Mucosa of stomach (tissue), 1 donor: ENCODE data around the gene CNTFR.

Experiments
- H3K27me3 ChIP-seq: one replicate; pipeline ENCODE4 v1.7.0; 2013; ENCODE audit warnings: mild to moderate bottlenecking, low read length; ENCODE audit not compliant: control insufficient read depth, insufficient read depth
- H3K36me3 ChIP-seq: one replicate; pipeline ENCODE4 v1.7.0; 2013; ENCODE audit warnings: low read length; ENCODE audit not compliant: control insufficient read depth, insufficient read depth
- H3K4me1 ChIP-seq: one replicate; pipeline ENCODE4 v1.7.0; 2013; ENCODE audit warnings: mild to moderate bottlenecking, low read length; ENCODE audit not compliant: control insufficient read depth, insufficient read depth
- H3K4me3 ChIP-seq: one replicate; pipeline ENCODE4 v1.7.0; 2013; ENCODE audit warnings: low read length
- H3K9ac ChIP-seq: one replicate; pipeline ENCODE4 v1.7.0; 2013; ENCODE audit warnings: mild to moderate bottlenecking, low read length, moderate library complexity
- H3K9me3 ChIP-seq: one replicate; pipeline ENCODE4 v1.7.0; 2013; ENCODE audit warnings: mild to moderate bottlenecking, low read length, moderate library complexity; ENCODE audit not compliant: control insufficient read depth
- donor health status: Pancreatic carcinoma.

Gene CNTFR

DNA sequence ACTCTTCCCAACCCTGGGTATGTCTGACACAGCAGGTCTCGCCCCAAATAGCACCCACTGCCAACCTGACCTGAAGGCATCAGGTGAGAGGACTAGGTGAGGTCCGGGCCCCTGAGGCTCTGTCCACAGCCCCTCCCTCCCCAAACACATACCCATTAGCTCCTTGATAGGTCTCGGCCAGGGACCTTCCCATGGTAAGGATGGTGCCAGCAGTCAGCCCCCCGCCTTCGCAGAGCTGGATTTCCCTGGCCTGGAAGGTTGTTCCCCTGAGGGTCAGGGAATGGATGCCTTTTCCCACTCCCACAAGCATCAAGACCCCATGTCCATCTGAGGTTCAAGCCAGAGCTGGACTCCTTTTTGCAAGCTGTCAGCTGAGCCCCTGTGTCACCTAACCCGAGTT lies 69.4 kb downstream of the CNTFR start:
- H3K36me3 ChIP-seq, result no peaks in the 10 kb centered on the region
- H3K4me3 ChIP-seq, result no peak overlapping the region
- no peak overlapping the region for H3K9ac ChIP-seq
- H3K4me1 ChIP-seq, result peaks cover 11% of the 10 kb centered on the region
- no peaks in the 10 kb centered on the region for H3K9me3 ChIP-seq
- peaks cover 21% of the 10 kb centered on the region for H3K27me3 ChIP-seq

DNA sequence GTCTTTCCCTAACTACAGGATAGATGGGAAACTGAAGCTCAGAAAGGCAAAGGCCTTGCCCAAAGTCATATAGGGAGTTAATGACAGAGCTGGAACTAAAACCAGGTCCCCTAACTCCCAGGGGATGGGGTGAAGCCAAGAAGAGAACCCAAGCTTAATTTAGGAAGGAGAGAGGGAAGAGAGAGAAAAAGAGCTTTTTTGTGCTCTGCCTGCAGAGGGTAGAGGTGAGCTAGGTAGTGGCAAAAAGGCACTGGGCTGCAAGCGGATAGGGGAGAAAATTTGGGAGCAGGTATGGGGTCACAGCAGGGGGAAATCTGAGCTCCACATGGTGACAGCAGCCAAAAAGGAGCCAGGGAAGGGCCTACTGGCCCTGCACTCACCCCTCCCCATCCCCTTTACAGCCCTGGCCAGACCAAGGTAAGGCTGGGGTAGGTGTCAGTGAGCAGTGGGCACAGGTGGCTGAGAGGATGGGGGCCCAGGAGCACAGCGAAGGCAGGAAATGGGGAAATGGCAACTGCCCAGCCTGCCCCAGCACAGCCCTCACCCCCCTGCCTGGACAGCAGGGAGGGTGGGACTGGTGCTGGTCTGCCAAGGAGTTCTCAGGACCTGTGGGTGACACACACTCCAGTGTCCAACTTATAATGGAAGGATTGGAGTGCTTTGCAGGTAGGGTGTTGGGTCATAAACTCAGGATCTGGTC lies 70.1 kb downstream of the CNTFR start:
- Histone ChIP-seq H3K36me3 (no peaks in the 10 kb centered on the region), H3K4me3 (no peak overlapping the region), H3K27me3 (peaks cover 14% of the 10 kb centered on the region), H3K4me1 (peaks cover 11% of the 10 kb centered on the region), H3K9me3 (no peaks in the 10 kb centered on the region), H3K9ac (no peak overlapping the region)

DNA sequence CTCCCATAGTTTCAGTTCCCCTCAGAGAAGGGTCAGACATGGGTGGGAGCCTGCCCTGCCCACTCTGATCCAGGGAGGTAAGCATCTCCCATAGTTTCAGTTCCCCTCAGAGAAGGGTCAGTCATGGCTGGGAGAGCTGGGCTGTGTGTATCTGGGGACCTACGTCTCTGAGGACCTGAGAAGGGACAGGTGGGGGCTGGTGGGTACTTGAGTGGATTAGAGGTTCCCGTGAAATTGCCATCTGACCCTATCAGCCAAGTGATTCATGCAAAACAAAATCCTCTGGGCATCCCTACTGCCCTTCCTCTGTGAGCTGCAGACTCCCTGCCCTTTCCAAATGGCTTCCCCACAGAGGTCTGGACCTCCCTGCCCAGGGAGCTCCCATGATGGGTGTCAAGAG lies 70.6 kb downstream of the CNTFR start:
- H3K4me1 ChIP-seq, result peaks cover 12% of the 10 kb centered on the region
- H3K4me3 ChIP-seq, result no peak overlapping the region
- no peak overlapping the region for H3K9ac ChIP-seq
- H3K36me3 ChIP-seq, result no peaks in the 10 kb centered on the region
- H3K27me3 ChIP-seq, result peaks cover 13% of the 10 kb centered on the region
- H3K9me3 ChIP-seq, result no peaks in the 10 kb centered on the region

DNA sequence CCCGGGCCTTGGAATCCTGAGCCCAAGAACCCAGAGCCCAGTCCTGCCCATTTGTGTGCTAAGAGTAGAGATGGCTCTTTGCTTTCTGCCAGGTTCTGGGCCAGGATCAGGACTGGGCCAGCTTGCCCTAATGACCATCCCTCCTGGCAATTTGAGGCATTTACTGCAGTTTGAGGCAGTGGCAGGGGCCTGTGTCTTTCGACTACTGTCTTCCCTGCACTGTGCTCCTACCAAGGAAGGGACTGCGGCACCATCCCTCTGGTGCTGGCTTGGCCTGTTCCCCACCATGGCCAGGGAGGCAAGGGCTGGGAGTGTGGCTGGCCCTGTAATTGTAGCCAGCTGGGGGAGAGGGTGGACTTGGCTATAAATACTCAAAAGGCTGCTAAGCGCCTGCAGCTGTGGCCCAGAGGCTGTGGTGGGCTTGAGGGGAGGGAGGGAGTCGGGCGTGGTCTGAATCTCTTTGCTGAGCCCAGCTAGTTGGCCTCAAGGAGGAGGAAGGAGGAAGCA lies 71.4 kb downstream of the CNTFR start:
- Histone ChIP-seq H3K9ac (no peak overlapping the region), H3K4me1 (peaks cover 14% of the 10 kb centered on the region), H3K4me3 (no peak overlapping the region), H3K36me3 (no peaks in the 10 kb centered on the region), H3K27me3 (peaks cover 13% of the 10 kb centered on the region), H3K9me3 (no peaks in the 10 kb centered on the region)

DNA sequence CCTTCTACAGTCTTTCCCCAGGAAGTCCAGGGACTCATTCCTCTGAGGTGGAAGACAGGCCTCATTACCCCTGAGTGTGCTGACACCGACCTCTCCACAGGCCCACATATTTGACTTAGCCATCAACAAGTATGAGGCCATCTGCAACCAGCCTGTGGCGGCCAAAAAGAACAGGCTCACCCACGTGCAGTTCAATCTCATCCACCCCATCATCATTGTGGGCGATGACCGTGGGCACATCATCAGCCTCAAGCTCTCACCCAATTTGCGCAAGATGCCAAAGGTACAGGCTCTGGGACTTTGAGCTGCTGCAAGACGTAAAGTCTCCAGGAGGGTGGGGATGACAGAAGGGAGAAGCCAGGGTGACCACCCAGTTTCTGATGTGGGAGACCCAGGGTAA lies 72.3 kb downstream of the CNTFR start:
- no peaks in the 10 kb centered on the region for H3K36me3 ChIP-seq
- peaks cover 9% of the 10 kb centered on the region for H3K4me1 ChIP-seq
- H3K27me3 ChIP-seq, result peaks cover 9% of the 10 kb centered on the region
- H3K9me3 ChIP-seq, result no peaks in the 10 kb centered on the region
- H3K9ac ChIP-seq, result no peak overlapping the region
- H3K4me3 ChIP-seq, result no peak overlapping the region

DNA sequence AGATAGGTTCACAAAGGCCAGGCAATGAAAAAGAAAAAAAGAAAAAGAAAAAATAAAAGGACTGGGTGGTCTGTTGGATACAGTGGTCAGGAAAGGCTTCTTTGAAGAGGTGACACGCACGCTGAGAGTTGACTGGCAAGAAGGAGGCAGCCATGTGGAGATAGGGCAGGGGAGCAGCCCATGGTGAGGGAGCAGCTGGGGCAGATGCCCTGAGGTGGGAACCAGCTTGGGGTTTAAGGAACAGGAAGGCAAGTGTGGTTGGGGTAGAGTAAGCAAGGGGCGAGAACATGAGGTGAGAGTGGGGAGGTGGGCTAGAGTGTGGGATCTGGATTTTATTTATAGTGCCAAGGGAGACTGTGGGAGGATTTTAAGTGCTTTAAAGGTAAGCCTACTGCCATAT lies 73.6 kb downstream of the CNTFR start:
- Histone ChIP-seq H3K9ac (no peak overlapping the region), H3K36me3 (no peaks in the 10 kb centered on the region), H3K4me1 (peaks cover 9% of the 10 kb centered on the region)

DNA sequence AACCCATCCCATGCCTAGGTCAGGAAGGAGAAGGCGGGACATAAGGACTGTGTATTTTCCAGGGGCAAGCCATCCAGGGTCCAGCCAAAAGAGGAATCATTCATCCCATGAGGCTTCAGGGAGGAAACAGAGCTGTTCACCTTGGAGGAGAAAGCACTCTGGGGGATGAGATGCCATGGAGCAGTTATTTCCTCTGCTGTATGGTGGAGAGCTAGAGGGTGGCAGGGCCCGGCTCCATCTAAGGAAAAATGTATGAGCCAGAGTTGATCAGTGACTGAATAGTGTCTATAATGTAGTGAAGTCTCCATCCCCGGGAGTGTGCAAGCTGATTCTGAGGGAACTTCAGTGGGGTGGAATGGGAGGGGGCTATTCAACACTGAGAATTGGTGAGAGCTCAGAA lies 74.7 kb downstream of the CNTFR start:
- no peak overlapping the region for H3K4me3 ChIP-seq
- H3K4me1 ChIP-seq, result peaks cover 9% of the 10 kb centered on the region
- no peaks in the 10 kb centered on the region for H3K27me3 ChIP-seq
- no peaks in the 10 kb centered on the region for H3K9me3 ChIP-seq
- H3K9ac ChIP-seq, result no peak overlapping the region
- no peaks in the 10 kb centered on the region for H3K36me3 ChIP-seq

More for the DNA sequence above, 73.6 kb downstream of the CNTFR start:
- Histone ChIP-seq H3K4me3 (no peak overlapping the region), H3K9me3 (no peaks in the 10 kb centered on the region), H3K27me3 (no peaks in the 10 kb centered on the region)

DNA sequence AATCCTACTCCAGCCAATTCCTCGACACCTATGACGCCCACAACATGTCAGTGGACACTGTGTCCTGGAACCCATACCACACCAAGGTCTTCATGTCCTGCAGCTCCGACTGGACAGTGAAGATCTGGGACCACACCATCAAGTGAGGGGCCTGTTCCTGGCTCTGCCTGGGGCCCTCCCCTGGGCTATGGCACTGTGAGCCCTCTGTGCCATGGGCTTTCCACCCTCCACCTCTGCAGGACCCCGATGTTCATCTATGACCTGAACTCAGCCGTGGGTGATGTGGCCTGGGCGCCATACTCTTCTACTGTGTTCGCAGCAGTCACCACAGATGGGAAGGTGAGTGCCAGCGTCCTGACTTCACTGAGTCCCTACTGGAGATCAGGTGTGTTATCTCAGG lies 75.1 kb downstream of the CNTFR start:
- H3K36me3 ChIP-seq, result no peaks in the 10 kb centered on the region
- no peak overlapping the region for H3K4me3 ChIP-seq
- no peaks in the 10 kb centered on the region for H3K9me3 ChIP-seq
- no peaks in the 10 kb centered on the region for H3K27me3 ChIP-seq
- H3K9ac ChIP-seq, result no peak overlapping the region
- H3K4me1 ChIP-seq, result peaks cover 9% of the 10 kb centered on the region

DNA sequence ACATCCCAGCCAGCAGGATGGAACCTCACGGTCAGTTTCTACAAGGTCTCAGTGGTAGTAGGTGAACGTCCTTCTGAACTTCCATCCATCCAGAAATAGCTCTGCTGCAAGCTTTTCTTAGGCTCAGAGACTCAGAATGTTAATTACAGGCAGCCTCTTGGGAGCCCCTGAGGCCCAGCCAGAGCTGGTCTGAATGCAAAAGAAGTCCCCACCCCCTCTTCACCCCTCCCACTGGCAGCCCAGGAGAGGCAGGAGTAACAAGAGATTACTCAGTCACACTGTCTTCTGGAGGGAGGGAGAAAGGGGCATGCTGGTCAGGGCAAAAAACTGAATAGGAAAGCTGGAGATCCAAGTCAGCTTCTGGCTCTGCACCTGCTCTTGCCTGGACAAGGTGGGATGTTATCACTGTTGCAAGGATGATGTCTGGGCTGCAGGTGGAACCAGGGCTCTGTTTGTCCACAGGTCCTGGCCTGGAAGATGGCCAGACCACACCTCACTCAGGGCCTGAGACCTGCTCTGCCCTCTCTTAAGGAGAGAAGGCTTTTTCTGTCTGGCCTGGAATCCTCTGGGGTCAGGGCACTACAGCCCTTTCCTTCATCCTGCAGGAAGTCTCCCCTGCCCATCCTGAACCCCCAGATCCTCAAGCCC lies 75.8 kb downstream of the CNTFR start:
- no peak overlapping the region for H3K9ac ChIP-seq
- no peaks in the 10 kb centered on the region for H3K9me3 ChIP-seq
- no peak overlapping the region for H3K4me3 ChIP-seq
- H3K36me3 ChIP-seq, result no peaks in the 10 kb centered on the region
- H3K4me1 ChIP-seq, result peaks cover 9% of the 10 kb centered on the region
- no peaks in the 10 kb centered on the region for H3K27me3 ChIP-seq

DNA sequence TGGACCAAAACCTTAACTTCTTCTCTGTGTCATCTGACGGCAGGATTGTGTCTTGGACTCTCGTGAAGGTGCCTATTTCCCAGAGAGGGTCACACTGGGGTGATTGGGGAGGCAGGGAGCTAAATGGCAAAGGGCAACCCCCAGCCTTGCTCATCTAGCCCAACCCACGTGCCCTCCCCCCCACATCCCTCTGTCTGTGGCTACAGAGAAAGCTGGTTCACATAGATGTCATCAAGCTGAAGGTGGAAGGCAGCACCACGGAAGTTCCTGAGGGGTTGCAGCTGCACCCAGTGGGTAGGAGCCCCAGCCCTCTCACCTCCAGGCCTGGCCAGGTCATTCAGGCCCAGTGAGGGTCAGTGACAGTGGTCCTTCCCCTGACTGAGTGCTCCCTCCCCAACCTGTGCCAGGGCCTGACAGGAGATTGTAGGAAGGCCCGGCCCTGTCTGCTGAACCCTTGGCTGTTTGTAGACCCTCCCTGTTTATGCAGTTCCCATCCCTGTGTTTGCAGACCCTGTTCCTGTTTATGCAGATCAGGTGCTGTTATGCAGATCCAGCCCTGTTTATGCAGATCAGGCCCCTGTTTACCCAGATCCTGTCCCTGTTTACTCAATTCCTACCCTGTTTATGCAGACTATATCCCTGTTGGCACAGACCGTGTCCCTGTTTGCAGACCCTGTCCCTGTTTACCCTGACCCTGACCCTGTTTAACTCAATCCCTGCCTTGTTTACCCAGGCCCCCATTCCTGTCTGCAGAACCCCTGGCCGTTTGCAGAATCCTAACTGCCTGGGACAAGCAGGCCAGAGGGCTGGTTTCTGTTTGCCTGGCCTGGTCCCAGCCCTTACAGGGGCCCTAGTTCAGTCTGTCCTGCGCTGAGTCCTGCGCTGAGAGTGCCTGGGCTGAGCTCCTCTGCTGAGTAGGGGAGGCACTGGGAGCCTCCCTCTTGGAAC lies 77.1 kb downstream of the CNTFR start:
- no peak overlapping the region for H3K4me3 ChIP-seq
- H3K9ac ChIP-seq, result no peak overlapping the region
- peaks cover 9% of the 10 kb centered on the region for H3K4me1 ChIP-seq
- no peaks in the 10 kb centered on the region for H3K9me3 ChIP-seq
- H3K27me3 ChIP-seq, result no peaks in the 10 kb centered on the region
- no peaks in the 10 kb centered on the region for H3K36me3 ChIP-seq

DNA sequence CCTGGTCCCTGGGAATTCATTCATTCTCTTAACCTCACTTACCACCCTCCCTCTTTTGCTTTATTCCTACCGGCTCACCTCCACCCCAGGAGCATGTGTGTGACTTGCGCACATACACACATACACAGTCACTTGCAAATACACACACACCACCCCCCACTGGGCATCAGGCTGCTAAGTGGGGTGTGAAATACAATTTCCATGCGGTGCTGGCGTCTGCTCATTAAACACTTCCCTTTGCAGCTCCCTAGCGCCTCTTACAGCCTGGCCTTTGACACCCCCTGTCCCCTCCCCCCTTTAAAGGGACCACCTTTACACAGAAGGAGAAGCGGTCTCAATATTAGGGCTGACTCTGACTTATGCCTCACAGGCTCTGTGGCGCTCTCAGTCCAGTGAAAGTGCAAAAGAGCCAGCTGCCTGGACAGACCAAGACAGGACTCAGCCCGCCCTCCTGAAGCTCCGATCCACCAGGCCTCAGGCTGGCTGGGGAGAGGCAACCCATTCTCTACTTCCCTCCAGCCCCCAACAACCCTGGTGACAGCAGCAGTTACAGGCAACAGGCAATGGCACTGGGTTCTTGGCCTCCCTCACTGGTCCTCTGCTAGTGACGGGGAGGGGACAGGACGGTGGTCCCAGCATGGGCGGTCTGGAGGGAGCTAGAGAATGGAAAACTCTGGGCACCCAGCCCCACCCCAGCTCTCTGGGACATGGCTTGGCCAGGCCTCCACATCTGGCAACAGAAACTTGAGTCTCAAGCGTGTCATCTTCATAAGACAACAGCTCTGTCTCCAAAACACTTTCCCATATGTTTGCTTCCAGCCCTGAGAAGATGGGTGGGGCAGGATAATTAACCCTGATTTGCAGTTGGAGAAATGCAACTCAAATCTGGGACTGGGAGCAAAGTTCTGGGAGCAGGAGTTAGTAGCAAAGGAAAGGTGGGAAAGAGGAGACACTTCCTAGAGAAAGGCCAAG lies 78.7 kb downstream of the CNTFR start:
- Histone ChIP-seq H3K4me1 (peaks cover 9% of the 10 kb centered on the region), H3K4me3 (no peak overlapping the region), H3K9me3 (no peaks in the 10 kb centered on the region), H3K27me3 (no peaks in the 10 kb centered on the region), H3K9ac (no peak overlapping the region), H3K36me3 (no peaks in the 10 kb centered on the region)
